ENCODE measurements around the gene FTCDNL1. TPM values are rescaled to one million over a fixed set of nuclear protein-coding genes. Genes with fewer than 3 reads are reported as not detected.

FTCDNL1 gene
- total RNA-seq, 1 experiment from 2014 or later: 0.11 TPM

DNA sequence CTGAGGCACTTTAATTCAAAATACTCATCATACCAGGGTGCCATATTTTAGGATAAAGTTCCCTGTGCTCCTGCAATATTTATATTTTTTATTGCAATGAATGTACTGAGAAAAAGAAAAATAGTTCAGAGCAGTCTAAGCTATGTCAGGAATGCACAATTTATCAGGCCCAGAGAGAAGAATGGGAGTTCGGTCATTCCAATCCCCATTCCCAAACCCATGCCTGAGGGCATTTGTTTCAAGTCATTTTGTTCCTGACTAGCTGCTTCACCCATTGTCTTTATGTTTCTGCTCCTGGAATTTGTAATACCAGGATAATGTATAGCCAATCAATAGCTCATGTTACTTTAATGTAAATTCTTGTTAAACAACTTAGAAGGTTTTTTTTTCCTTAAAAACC is 24.4 kb upstream of the FTCDNL1 start:
- BruUV-seq (replicated peaks): no TSS peak
- Histone ChIP-seq H3K36me3 (ENCODE audit: low read depth, low read length) (no peaks in the 10 kb centered on the region), H4K20me1 (ENCODE audit: low read length) (no peaks in the 10 kb centered on the region), H3K4me1 (ENCODE audit: insufficient read depth, low read length) (no peaks in the 10 kb centered on the region), H2AFZ (ENCODE audit: low read length) (no peak overlapping the region), H3K4me2 (ENCODE audit: low read length) (no peak overlapping the region), H3K27me3 (ENCODE audit: low read length) (no peaks in the 10 kb centered on the region), H3K9me2 (replicated peaks; ENCODE audit: low read length) (no peaks in the 10 kb centered on the region), H3K79me2 (ENCODE audit: low read length) (no peaks in the 10 kb centered on the region), H3K9me3 (ENCODE audit: low read length) (peaks cover 10% of the 10 kb centered on the region; the same call in 1 of the 2 replicates), H3K27ac (ENCODE audit: low read length) (no peak overlapping the region), H3K4me3 (ENCODE audit: low read length) (no peak overlapping the region), H3F3A (ENCODE audit: low read length, unreplicated experiment) (no peaks in the 10 kb centered on the region), H3K9ac (ENCODE audit: low read length) (no peak overlapping the region)
- TF ChIP-seq EZH2phosphoT487 (IDR thresholded peaks at IDR 0.05; ENCODE audit: borderline replicate concordance, low read length) (no peak), EZH2 (IDR thresholded peaks at IDR 0.05; ENCODE audit: low read length, unreplicated experiment) (no peak), CTCF (conservative IDR thresholded peaks at IDR 0.05; ENCODE audit: low read depth, low read length) (no peak)
- ATAC-seq (no peak), DNase-seq (no peak)
- ChIA-PET CTCF (no interaction called here), POLR2A (ENCODE audit: unreplicated experiment) (no interaction called here)
- intact Hi-C loops (cut with micrococcal nuclease): no loop called here

DNA sequence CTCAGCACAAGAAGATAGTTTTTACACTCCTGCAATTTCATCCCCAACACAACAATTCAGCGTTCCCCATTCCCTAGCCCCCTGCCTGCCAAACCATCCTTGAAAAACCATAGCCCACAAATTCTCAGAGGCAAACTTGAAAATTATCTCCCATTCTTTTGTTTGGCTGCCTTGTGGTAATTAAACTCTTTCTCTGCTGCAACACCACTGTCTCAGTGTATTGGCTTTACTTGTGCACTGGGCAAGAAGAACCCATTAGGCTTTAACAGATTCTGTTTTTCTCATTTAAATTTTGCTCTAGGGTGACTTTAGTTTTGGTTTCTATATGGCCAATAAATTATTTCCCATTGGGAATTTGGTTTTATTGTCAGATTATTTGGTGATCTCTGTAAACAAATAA is 23.2 kb upstream of the FTCDNL1 start:
- POLR2A ChIA-PET (ENCODE audit: unreplicated experiment): no interaction called here
- CTCF ChIA-PET: no interaction called here
- H3K79me2 ChIP-seq (ENCODE audit: low read length): no peaks in the 10 kb centered on the region

More for the DNA sequence above, 23.2 kb upstream of the FTCDNL1 start:
- H3K9me2 ChIP-seq (replicated peaks; ENCODE audit: low read length): no peaks in the 10 kb centered on the region
- DNase-seq (no peak), ATAC-seq (no peak)
- H3K4me3 ChIP-seq (ENCODE audit: low read length): no peak overlapping the region
- H3K4me1 ChIP-seq (ENCODE audit: insufficient read depth, low read length): no peaks in the 10 kb centered on the region
- no peaks in the 10 kb centered on the region for H3F3A ChIP-seq (ENCODE audit: low read length, unreplicated experiment)
- no peak overlapping the region for H2AFZ ChIP-seq (ENCODE audit: low read length)
- intact Hi-C loops (cut with micrococcal nuclease): no loop called here
- H3K9me3 ChIP-seq (ENCODE audit: low read length): peaks cover 10% of the 10 kb centered on the region; the same call in 1 of the 2 replicates
- H4K20me1 ChIP-seq (ENCODE audit: low read length): no peaks in the 10 kb centered on the region
- no peak overlapping the region for H3K9ac ChIP-seq (ENCODE audit: low read length)
- H3K4me2 ChIP-seq (ENCODE audit: low read length): no peak overlapping the region
- TF ChIP-seq EZH2 (IDR thresholded peaks at IDR 0.05; ENCODE audit: low read length, unreplicated experiment): no peak
- TF ChIP-seq EZH2phosphoT487 (IDR thresholded peaks at IDR 0.05; ENCODE audit: borderline replicate concordance, low read length): no peak
- no peak for TF ChIP-seq CTCF (conservative IDR thresholded peaks at IDR 0.05; ENCODE audit: low read depth, low read length)
- H3K36me3 ChIP-seq (ENCODE audit: low read depth, low read length): no peaks in the 10 kb centered on the region
- no peak overlapping the region for H3K27ac ChIP-seq (ENCODE audit: low read length)
- no TSS peak for BruUV-seq (replicated peaks)
- peaks cover 6% of the 10 kb centered on the region for H3K27me3 ChIP-seq (ENCODE audit: low read length)

Data from PC-3 (cell line).